ENCODE results near the gene STH.

The STH gene

DNA sequence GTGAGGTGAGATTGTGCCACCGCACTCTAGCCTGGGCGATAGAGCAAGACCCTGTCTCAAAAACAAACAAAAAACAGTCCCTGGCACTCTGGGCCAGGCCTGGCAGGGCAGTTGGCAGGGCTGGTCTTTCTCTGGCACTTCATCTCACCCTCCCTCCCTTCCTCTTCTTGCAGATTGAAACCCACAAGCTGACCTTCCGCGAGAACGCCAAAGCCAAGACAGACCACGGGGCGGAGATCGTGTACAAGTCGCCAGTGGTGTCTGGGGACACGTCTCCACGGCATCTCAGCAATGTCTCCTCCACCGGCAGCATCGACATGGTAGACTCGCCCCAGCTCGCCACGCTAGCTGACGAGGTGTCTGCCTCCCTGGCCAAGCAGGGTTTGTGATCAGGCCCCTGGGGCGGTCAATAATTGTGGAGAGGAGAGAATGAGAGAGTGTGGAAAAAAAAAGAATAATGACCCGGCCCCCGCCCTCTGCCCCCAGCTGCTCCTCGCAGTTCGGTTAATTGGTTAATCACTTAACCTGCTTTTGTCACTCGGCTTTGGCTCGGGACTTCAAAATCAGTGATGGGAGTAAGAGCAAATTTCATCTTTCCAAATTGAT lies 24.8 kb downstream of the STH start:
- no peaks in the 10 kb centered on the region for H3K36me3 ChIP-seq (ENCODE audit: control insufficient read depth, insufficient read depth, low read length)
- no peaks in the 10 kb centered on the region for H3K27me3 ChIP-seq (ENCODE audit: control insufficient read depth, insufficient read depth, low read length)
- peaks cover 2% of the 10 kb centered on the region for H3K4me1 ChIP-seq
- no peaks in the 10 kb centered on the region for H3K79me2 ChIP-seq
- no peak overlapping the region for H2AFZ ChIP-seq
- no peak overlapping the region for H3K4me2 ChIP-seq (ENCODE audit: low read length)
- H3K9me3 ChIP-seq (ENCODE audit: control insufficient read depth, low read length): no peaks in the 10 kb centered on the region
- no peak overlapping the region for H3K9ac ChIP-seq
- H3K4me3 ChIP-seq (ENCODE audit: low read depth, low read length): no peak overlapping the region
- TF ChIP-seq, protein P1, sequence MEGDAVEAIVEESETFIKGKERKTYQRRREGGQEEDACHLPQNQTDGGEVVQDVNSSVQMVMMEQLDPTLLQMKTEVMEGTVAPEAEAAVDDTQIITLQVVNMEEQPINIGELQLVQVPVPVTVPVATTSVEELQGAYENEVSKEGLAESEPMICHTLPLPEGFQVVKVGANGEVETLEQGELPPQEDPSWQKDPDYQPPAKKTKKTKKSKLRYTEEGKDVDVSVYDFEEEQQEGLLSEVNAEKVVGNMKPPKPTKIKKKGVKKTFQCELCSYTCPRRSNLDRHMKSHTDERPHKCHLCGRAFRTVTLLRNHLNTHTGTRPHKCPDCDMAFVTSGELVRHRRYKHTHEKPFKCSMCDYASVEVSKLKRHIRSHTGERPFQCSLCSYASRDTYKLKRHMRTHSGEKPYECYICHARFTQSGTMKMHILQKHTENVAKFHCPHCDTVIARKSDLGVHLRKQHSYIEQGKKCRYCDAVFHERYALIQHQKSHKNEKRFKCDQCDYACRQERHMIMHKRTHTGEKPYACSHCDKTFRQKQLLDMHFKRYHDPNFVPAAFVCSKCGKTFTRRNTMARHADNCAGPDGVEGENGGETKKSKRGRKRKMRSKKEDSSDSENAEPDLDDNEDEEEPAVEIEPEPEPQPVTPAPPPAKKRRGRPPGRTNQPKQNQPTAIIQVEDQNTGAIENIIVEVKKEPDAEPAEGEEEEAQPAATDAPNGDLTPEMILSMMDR (IDR thresholded peaks at IDR 0.05): no peak
- H3K27ac ChIP-seq: no peak overlapping the region

DNA sequence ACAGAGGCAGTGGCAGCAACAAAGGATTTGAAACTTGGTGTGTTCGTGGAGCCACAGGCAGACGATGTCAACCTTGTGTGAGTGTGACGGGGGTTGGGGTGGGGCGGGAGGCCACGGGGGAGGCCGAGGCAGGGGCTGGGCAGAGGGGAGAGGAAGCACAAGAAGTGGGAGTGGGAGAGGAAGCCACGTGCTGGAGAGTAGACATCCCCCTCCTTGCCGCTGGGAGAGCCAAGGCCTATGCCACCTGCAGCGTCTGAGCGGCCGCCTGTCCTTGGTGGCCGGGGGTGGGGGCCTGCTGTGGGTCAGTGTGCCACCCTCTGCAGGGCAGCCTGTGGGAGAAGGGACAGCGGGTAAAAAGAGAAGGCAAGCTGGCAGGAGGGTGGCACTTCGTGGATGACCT lies 25.5 kb downstream of the STH start:
- H3K36me3 ChIP-seq (ENCODE audit: control insufficient read depth, insufficient read depth, low read length): no peaks in the 10 kb centered on the region
- peaks cover 6% of the 10 kb centered on the region for H3K4me1 ChIP-seq
- no peak overlapping the region for H3K4me3 ChIP-seq (ENCODE audit: low read depth, low read length)
- H3K9me3 ChIP-seq (ENCODE audit: control insufficient read depth, low read length): no peaks in the 10 kb centered on the region
- no peaks in the 10 kb centered on the region for H3K79me2 ChIP-seq
- no peaks in the 10 kb centered on the region for H3K27me3 ChIP-seq (ENCODE audit: control insufficient read depth, insufficient read depth, low read length)
- H2AFZ ChIP-seq: no peak overlapping the region
- no peak overlapping the region for H3K27ac ChIP-seq
- TF ChIP-seq, protein P1 (IDR thresholded peaks at IDR 0.05): no peak
- no peak overlapping the region for H3K9ac ChIP-seq
- no peak overlapping the region for H3K4me2 ChIP-seq (ENCODE audit: low read length)

DNA sequence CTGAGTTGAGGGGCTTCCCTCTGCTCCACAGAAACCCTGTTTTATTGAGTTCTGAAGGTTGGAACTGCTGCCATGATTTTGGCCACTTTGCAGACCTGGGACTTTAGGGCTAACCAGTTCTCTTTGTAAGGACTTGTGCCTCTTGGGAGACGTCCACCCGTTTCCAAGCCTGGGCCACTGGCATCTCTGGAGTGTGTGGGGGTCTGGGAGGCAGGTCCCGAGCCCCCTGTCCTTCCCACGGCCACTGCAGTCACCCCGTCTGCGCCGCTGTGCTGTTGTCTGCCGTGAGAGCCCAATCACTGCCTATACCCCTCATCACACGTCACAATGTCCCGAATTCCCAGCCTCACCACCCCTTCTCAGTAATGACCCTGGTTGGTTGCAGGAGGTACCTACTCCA lies 26.0 kb downstream of the STH start:
- Histone ChIP-seq H3K4me3 (ENCODE audit: low read depth, low read length) (no peak overlapping the region), H3K4me2 (ENCODE audit: low read length) (no peak overlapping the region), H3K9ac (no peak overlapping the region), H3K4me1 (peaks cover 6% of the 10 kb centered on the region), H3K9me3 (ENCODE audit: control insufficient read depth, low read length) (no peaks in the 10 kb centered on the region), H3K79me2 (no peaks in the 10 kb centered on the region), H2AFZ (no peak overlapping the region), H3K36me3 (ENCODE audit: control insufficient read depth, insufficient read depth, low read length) (no peaks in the 10 kb centered on the region), H3K27me3 (ENCODE audit: control insufficient read depth, insufficient read depth, low read length) (no peaks in the 10 kb centered on the region), H3K27ac (no peak overlapping the region)
- TF ChIP-seq, protein P1 (IDR thresholded peaks at IDR 0.05): no peak

DNA sequence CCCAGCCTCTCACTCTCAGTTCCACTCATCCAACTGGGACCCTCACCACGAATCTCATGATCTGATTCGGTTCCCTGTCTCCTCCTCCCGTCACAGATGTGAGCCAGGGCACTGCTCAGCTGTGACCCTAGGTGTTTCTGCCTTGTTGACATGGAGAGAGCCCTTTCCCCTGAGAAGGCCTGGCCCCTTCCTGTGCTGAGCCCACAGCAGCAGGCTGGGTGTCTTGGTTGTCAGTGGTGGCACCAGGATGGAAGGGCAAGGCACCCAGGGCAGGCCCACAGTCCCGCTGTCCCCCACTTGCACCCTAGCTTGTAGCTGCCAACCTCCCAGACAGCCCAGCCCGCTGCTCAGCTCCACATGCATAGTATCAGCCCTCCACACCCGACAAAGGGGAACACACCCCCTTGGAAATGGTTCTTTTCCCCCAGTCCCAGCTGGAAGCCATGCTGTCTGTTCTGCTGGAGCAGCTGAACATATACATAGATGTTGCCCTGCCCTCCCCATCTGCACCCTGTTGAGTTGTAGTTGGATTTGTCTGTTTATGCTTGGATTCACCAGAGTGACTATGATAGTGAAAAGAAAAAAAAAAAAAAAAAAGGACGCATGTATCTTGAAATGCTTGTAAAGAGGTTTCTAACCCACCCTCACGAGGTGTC lies 26.6 kb downstream of the STH start:
- Histone ChIP-seq H3K9ac (no peak overlapping the region), H3K4me1 (peaks cover 6% of the 10 kb centered on the region), H3K27ac (no peak overlapping the region), H2AFZ (no peak overlapping the region), H3K4me3 (ENCODE audit: low read depth, low read length) (no peak overlapping the region), H3K4me2 (ENCODE audit: low read length) (no peak overlapping the region), H3K79me2 (no peaks in the 10 kb centered on the region), H3K9me3 (ENCODE audit: control insufficient read depth, low read length) (no peaks in the 10 kb centered on the region), H3K27me3 (ENCODE audit: control insufficient read depth, insufficient read depth, low read length) (no peaks in the 10 kb centered on the region), H3K36me3 (ENCODE audit: control insufficient read depth, insufficient read depth, low read length) (no peaks in the 10 kb centered on the region)
- TF ChIP-seq, protein P1 (IDR thresholded peaks at IDR 0.05): no peak
